H1 (cell line): Measurements from ENCODE around the gene TRIM21. TPM values are rescaled to one million over a fixed set of nuclear protein-coding genes. Genes with fewer than 3 reads are reported as not detected.

Source experiments
- CHD2 ChIP-seq: IDR thresholded peaks from 2 replicates; pipeline ENCODE4 v1.6.1; 2012; ENCODE audit warnings: low read length, improper control_type of control experiment
- CHD7 ChIP-seq: fragments of 300-600 bp; sonication (generic); IDR thresholded peaks from 2 replicates; pipeline ENCODE4 v1.7.1; 2012; ENCODE audit warnings: low read length, moderate library complexity, mild to moderate bottlenecking, inconsistent platforms; ENCODE audit not compliant: insufficient replicate concordance
- EZH2 ChIP-seq: fragments of 200-600 bp; sonication (generic); IDR thresholded peaks from 2 replicates; pipeline ENCODE4 v1.7.1; 2012; ENCODE audit warnings: low read depth, mild to moderate bottlenecking, moderate library complexity, low read length, inconsistent platforms; ENCODE audit not compliant: severe bottlenecking
- KDM4A ChIP-seq: IDR thresholded peaks from one replicate; pipeline ENCODE4 v1.7.1; 2012; ENCODE audit warnings: low read depth, mild to moderate bottlenecking, moderate library complexity, low read length, inconsistent platforms; ENCODE audit not compliant: severe bottlenecking
- RBBP5 ChIP-seq: IDR thresholded peaks from 2 replicates; pipeline ENCODE4 v1.7.1; 2012; ENCODE audit warnings: low read depth, mild to moderate bottlenecking, inconsistent platforms, low read length, moderate library complexity, borderline replicate concordance
- SIX5 ChIP-seq: IDR thresholded peaks from 2 replicates; pipeline ENCODE4 v1.6.1; 2011; ENCODE audit warnings: mild to moderate bottlenecking, low read depth, low read length
- SP4 ChIP-seq: IDR thresholded peaks from 2 replicates; pipeline ENCODE4 v1.6.1; 2012; ENCODE audit warnings: low read length, inconsistent platforms
- TAF7 ChIP-seq: optimal IDR thresholded peaks from 2 replicates; pipeline ENCODE3; 2011; ENCODE audit warnings: low read depth, mild to moderate bottlenecking, inconsistent platforms, low read length, moderate library complexity, borderline replicate concordance
- TEAD4 ChIP-seq: IDR thresholded peaks from 2 replicates; pipeline ENCODE4 v1.6.1; 2012; ENCODE audit warnings: low read depth, low read length, inconsistent platforms, mixed read lengths
- ZNF274 ChIP-seq: IDR thresholded peaks from 2 replicates; pipeline ENCODE4 v1.7.0; 2012; ENCODE audit warnings: low read length, borderline replicate concordance; ENCODE audit errors: extremely low read depth
- polyA plus RNA-seq, 7 experiments: library from polyadenylated mRNA; depleted of rRNA in 3 of 7; stranded (reverse) in 5 of 7; unstranded in 2 of 7; fragments of >200 nt in 5 of 7; fragments of 200-250 nt in 2 of 7; gene quantifications; 1 replicate in 5 of 7; 2 replicates in 1 of 7; 4 replicates in 1 of 7; pipeline versions ENCODE4 v1.2.1 to v1.2.3, GENCODE V29; 2011 to 2013; ENCODE audit warnings: missing spikeins in 2 of 7, mixed read lengths in 2 of 7
- total RNA-seq: library from RNA; stranded (reverse); fragmentation: NEBNext Ultra II Directional; extraction: Animal tissue kit (Norgen Biotek cat#: 25700); gene quantifications from 2 replicates; pipeline ENCODE4 v1.2.1, GENCODE V29; 2021
- TF ChIP-seq, protein P1 (sequence below): IDR thresholded peaks from 2 replicates; pipeline ENCODE4 v1.6.1; 2012; ENCODE audit warnings: inconsistent platforms

TRIM21 gene
- total and polyA plus RNA-seq, 2 of the 8 experiments (the other 6 are each of a cell fraction or from before 2014, with no cell fraction given) = 15.6 to 16.7 TPM

DNA sequence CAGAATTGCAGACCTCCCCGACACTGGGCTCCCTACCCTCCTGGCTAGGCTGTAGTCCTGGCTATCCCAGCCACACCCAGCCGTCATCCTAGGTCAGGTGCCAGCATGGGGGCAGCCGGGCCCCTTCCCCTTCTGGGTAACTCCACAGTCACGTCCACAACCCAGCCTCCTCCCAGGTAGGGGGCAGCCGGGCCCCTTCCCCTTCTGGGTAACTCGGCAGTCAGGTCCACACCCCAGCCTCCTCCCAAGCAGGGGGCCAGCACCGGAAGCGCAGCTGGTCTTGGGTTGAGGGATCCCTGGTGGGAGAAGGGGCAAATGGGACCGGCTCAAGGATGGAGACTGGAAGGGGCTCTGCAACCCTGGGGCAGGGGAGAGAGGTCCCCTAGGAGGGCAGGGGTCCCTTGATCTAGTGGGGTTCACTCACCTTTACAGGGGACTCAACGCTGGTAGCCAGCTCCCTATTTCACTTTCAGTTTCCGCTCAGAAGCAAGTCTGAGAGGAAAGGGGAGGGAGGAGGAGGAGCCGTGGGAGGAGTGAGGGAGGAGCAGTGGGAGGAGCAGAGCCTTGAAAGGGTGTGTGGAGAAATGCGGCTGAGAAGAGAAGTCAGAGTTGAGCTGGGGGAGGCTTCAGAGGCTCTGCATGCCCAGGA is at the start of gene TRIM21 (continued):
- TF ChIP-seq ZNF274 (no peak), KDM4A (peak; percentile 59), SIX5 (no peak), TAF7 (no peak), CHD7 (no peak), TEAD4 (no peak), EZH2 (no peak), CHD2 (no peak), SP4 (no peak), RBBP5 (no peak)
- TF ChIP-seq, protein P1, sequence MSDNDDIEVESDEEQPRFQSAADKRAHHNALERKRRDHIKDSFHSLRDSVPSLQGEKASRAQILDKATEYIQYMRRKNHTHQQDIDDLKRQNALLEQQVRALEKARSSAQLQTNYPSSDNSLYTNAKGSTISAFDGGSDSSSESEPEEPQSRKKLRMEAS = 0 out of 2 replicates have a peak, but pooled peaks have one; percentile 10
